Activated CD8-positive, alpha-beta memory T cell treated with anti-CD3 and anti-CD28 coated beads, Interleukin-2, amount 10 ng/mL, durations not matched to agents 7 days and 5 days (primary cell): ENCODE measurements around the gene PIR. TPM values are rescaled to one million over a fixed set of nuclear protein-coding genes. Genes with fewer than 3 reads are reported as not detected.

Source experiments
- ATAC-seq: fragments of 150-1000 bp; cut with Tn5 transposase; one replicate; pipeline ENCODE4 v1.10.0; 2021; ENCODE audit warnings: moderate library complexity
- CTCF ChIA-PET: fragments of 350-600 bp; sonication (Branson Sonifier 250); formaldehyde crosslinking; loops from one replicate; lab custom pipeline; 2021; ENCODE audit warnings: antibody characterized with exemption; lab: Charles Lee
- DNase-seq: peaks from one replicate; pipeline ENCODE4 v3.0.0-alpha.2; 2020
- H3K27ac Mint-ChIP-seq: one replicate; pipeline ENCODE4 v1.8.0; 2021; ENCODE audit warnings: mild to moderate bottlenecking, mixed read lengths
- H3K27me3 Mint-ChIP-seq: one replicate; pipeline ENCODE4 v1.8.0; 2021; ENCODE audit warnings: mixed read lengths
- H3K36me3 Mint-ChIP-seq: one replicate; pipeline ENCODE4 v1.8.0; 2021; ENCODE audit warnings: mild to moderate bottlenecking, mixed read lengths
- H3K4me1 Mint-ChIP-seq: one replicate; pipeline ENCODE4 v1.8.0; 2021; ENCODE audit warnings: mixed read lengths
- H3K4me3 Mint-ChIP-seq: one replicate; pipeline ENCODE4 v1.8.0; 2021; ENCODE audit warnings: mild to moderate bottlenecking, moderate library complexity, mixed read lengths
- H3K9me3 Mint-ChIP-seq: one replicate; pipeline ENCODE4 v1.8.0; 2022; ENCODE audit warnings: low read depth, mixed read lengths
- total RNA-seq, 2 experiments: library from RNA; stranded (reverse); gene quantifications; one replicate each; pipeline ENCODE4 v1.2.3, GENCODE V29; 2021

PIR gene
- total RNA-seq, result 1 to 10 TPM; 6.2 to 7.0 TPM

DNA sequence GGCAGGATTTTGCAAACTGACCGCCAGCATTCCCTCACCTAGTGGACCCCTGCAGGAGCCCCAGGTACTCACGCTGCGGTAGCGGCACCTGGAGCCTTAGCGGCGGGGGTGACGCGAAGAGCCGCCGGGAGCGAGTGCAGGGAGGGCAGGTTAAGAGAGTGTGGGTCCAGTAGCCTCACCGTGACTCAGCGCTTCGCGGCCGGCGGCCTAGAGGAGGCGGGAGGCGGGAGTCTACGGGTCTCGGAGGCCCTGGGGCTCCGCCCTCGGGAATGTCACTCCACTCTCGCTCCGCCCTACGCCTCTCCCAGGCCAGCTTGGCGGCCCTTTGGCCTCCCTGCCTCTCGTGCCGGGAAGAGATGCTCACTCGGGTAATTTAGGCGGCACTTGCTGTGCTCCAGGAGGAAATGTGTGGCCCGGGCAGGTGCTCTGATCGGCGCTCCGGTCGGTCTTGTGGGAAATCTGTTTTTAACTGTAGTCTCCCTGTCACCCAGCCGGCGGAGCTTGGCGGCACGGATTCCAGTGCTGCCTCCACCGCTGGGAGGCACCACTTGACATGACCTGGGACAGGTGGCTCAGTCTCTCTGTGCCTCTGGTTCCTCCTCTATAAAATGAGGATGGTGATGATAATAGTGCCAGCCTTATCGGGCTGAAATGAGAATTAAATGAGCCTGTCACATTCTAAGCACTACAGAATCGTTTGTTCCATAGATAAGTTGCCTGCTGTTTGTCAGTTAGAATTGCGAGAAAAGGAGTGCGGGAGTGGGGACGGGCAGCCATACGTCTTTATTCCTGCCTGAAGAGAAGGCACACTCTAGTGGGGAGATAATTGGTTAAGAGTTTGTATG is at the start of gene PIR:
Gene PIR, minus strand, starts transcription at position 216 of the 845 bp plus-strand sequence. CDS start 2,076 bp downstream, outside the sequence.
- peaks cover 17% of the 10 kb centered on the region for H3K4me1 Mint-ChIP-seq
- peak within 1 kb of the TSS; percentile 76 for H3K4me3 Mint-ChIP-seq
- no peaks in the 10 kb centered on the region for H3K9me3 Mint-ChIP-seq
- CTCF ChIA-PET, result interaction anchor here (0.8 to 2.2 kb wide), 6 partner anchors 9 to 245 kb away, joined by 3 to 5 read pairs (median 4); partner anchors contain the start of gene CA5B
- peak; percentile 98 for ATAC-seq
- peaks cover 5% of the 10 kb centered on the region for H3K36me3 Mint-ChIP-seq
- DNase-seq, result peak; percentile 69
- peaks cover 6% of the 10 kb centered on the region for H3K27me3 Mint-ChIP-seq
- H3K27ac Mint-ChIP-seq, result peak within 1 kb of the TSS; percentile 75

- Mint-ChIP-seq H3K4me1 (no peaks in the 10 kb centered on the region), H3K4me3 (no peak overlapping the region), H3K36me3 (no peaks in the 10 kb centered on the region), H3K9me3 (no peaks in the 10 kb centered on the region), H3K27ac (no peak overlapping the region), H3K27me3 (peaks cover 7% of the 10 kb centered on the region)
- CTCF ChIA-PET, result no interaction called here
- DNase-seq, result no peak
- ATAC-seq, result no peak
Measured at GRCh38 chrX:15530318-15530717, 37.2 kb upstream of the PIR start.

GRCh38 chrX:15529165-15529564 is 36.0 kb upstream of the PIR start:
- Mint-ChIP-seq H3K9me3 (no peaks in the 10 kb centered on the region), H3K4me1 (no peaks in the 10 kb centered on the region), H3K36me3 (no peaks in the 10 kb centered on the region), H3K4me3 (no peak overlapping the region), H3K27ac (no peak overlapping the region), H3K27me3 (peaks cover 7% of the 10 kb centered on the region)
- ATAC-seq (no peak), DNase-seq (no peak)
- CTCF ChIA-PET, result interaction anchor here (1.0 kb wide), 1 partner anchor 180 kb away, joined by 3 read pairs; no protein-coding TSS in a partner anchor

DNA sequence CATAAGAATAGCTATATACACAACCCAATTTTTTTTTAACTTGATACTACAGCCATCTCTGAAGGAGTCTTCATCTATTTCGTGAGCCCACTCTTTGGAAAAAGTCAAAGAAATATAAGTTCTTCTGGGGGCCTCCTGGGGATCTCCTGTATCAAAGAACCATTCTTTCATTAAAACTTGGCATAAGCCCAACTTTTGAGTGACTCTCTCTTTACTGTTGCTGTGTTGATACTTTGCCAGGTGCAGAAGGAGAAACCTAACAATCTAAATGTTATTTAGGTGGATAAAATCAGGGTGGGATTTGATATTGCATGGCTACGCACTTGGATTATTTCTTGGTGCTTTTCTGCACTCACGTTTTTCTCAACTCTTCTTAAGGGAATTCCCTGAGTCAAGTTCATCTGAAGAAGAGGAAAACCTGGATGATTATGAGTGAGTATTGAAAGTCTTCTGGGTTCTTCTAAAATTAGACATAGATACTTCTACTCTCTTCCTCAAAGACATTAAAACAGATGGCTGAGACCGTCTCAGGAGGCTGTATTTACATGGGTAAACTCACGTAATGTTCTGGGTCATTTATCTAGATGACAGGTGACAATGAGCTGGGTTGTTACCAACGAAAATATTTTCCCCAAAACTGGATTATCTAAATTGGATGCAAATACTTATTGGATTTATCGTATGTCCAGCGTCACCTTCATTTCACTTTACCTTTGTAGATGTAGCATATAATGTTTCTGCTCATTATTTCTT is 32.7 kb upstream of the PIR start:
- Mint-ChIP-seq H3K27ac (no peak overlapping the region), H3K36me3 (no peaks in the 10 kb centered on the region), H3K4me1 (no peaks in the 10 kb centered on the region), H3K9me3 (no peaks in the 10 kb centered on the region), H3K27me3 (peaks cover 2% of the 10 kb centered on the region), H3K4me3 (no peak overlapping the region)
- CTCF ChIA-PET, result no interaction called here
- DNase-seq, result no peak
- no peak for ATAC-seq

DNA sequence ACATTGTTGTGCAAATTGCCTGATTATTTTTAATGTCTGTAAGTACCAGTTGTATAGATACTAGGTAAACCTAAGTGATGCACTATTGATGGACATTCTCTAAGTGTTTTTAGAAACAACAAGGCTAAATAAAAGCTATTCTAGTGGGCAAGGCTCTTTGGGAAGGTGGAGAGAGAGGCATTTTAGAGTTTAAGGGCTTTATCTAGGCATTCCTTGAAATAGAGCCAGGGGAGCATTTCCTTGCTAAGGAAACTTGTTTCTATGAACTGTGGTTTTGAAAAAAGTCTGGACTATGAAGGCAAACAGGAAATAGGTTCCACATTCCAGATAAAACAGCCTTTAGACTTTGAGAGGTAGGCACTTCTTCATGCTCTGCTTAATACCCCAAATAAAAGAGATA is 31.3 kb upstream of the PIR start:
- ATAC-seq (no peak), DNase-seq (no peak)
- no peak overlapping the region for H3K4me3 Mint-ChIP-seq
- H3K27ac Mint-ChIP-seq, result no peak overlapping the region
- no peaks in the 10 kb centered on the region for H3K36me3 Mint-ChIP-seq
- H3K4me1 Mint-ChIP-seq, result no peaks in the 10 kb centered on the region
- H3K27me3 Mint-ChIP-seq, result peaks cover 2% of the 10 kb centered on the region
- H3K9me3 Mint-ChIP-seq, result no peaks in the 10 kb centered on the region
- CTCF ChIA-PET, result no interaction called here

DNA sequence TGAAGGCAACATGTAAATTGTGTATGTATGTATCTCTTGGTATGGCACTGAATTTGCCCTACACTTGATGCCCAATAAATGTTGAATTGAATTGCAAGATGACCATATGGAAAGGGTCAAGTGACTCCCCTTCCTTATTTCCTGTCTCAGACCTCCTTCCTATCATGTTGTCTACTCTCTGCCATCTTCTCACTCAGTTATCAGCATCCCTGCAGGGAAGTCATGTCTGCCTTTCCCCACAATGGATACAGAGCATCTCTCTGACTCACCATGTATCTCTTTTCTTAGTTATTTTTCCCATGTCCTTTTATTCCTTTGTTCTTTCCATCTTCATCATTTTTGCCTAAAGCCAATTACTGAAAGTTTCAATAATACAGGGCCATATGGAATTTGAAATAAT is 30.0 kb upstream of the PIR start:
- CTCF ChIA-PET, result no interaction called here
- ATAC-seq (no peak), DNase-seq (no peak)
- Mint-ChIP-seq H3K4me3 (no peak overlapping the region), H3K4me1 (no peaks in the 10 kb centered on the region), H3K27ac (no peak overlapping the region), H3K27me3 (peaks cover 2% of the 10 kb centered on the region), H3K36me3 (no peaks in the 10 kb centered on the region), H3K9me3 (peaks cover 2% of the 10 kb centered on the region)

DNA sequence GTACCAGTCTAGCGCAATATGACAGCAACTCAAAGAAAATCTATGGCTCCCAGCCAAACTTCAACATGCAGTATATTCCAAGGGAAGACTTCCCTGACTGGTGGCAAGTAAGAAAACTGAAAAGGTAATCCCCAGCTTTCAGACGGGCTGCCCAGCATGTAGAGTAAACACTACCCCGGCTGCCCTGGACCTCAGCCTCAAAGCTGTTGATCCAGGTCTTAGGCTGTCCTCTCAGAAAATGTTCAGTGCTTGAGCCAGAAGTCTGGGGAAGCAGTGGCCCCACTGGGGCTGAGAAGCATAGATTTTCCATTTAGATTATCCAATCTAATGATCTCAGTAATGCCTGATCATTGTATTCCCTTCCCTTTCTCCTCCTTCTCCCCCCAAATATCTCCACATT is 29.3 kb upstream of the PIR start:
- no peak overlapping the region for H3K27ac Mint-ChIP-seq
- no peak for DNase-seq
- H3K4me3 Mint-ChIP-seq, result no peak overlapping the region
- peaks cover 2% of the 10 kb centered on the region for H3K27me3 Mint-ChIP-seq
- no peaks in the 10 kb centered on the region for H3K36me3 Mint-ChIP-seq
- CTCF ChIA-PET, result no interaction called here
- no peaks in the 10 kb centered on the region for H3K4me1 Mint-ChIP-seq
- ATAC-seq, result no peak
- peaks cover 2% of the 10 kb centered on the region for H3K9me3 Mint-ChIP-seq

GRCh38 chrX:15515931-15516330 is 22.8 kb upstream of the PIR start:
- no peak overlapping the region for H3K4me3 Mint-ChIP-seq
- no peak overlapping the region for H3K27ac Mint-ChIP-seq
- H3K4me1 Mint-ChIP-seq, result no peaks in the 10 kb centered on the region
- H3K36me3 Mint-ChIP-seq, result no peaks in the 10 kb centered on the region
- DNase-seq, result no peak
- no peak for ATAC-seq
- CTCF ChIA-PET, result no interaction called here
- H3K27me3 Mint-ChIP-seq, result peaks cover 5% of the 10 kb centered on the region
- peaks cover 2% of the 10 kb centered on the region for H3K9me3 Mint-ChIP-seq

DNA sequence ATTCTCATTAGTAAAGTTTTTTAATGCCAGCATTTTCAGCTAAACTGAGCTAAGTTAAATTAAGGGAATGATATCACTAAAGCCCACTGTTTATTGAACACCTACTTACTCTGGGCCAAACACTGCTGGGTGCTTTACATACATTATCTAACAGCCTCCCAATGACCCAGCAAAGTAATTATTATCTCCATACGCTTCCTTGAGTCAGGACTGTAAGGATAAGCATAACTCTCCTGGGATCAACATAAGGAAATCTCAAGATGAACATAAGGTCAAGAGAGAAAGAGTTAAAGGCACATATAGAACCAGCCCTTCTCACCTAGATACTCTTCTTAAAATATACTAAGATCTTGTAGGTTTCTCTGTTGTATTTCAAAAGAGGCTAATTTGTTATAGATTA is 21.1 kb upstream of the PIR start:
- peaks cover 9% of the 10 kb centered on the region for H3K27me3 Mint-ChIP-seq
- CTCF ChIA-PET, result no interaction called here
- ATAC-seq, result no peak

GRCh38 chrX:15512401-15512965 is 19.4 kb upstream of the PIR start:
- H3K4me1 Mint-ChIP-seq, result no peaks in the 10 kb centered on the region
- H3K9me3 Mint-ChIP-seq, result no peaks in the 10 kb centered on the region
- ATAC-seq, result no peak
- CTCF ChIA-PET, result no interaction called here
- H3K27ac Mint-ChIP-seq, result no peak overlapping the region
- no peaks in the 10 kb centered on the region for H3K36me3 Mint-ChIP-seq
- DNase-seq, result no peak
- peaks cover 9% of the 10 kb centered on the region for H3K27me3 Mint-ChIP-seq
- no peak overlapping the region for H3K4me3 Mint-ChIP-seq

More for the DNA sequence above, 21.1 kb upstream of the PIR start:
- Mint-ChIP-seq H3K4me3 (no peak overlapping the region), H3K27ac (no peak overlapping the region), H3K4me1 (no peaks in the 10 kb centered on the region), H3K9me3 (peaks cover 2% of the 10 kb centered on the region), H3K36me3 (no peaks in the 10 kb centered on the region)
- DNase-seq, result no peak

GRCh38 chrX:15511563-15511962 is 18.4 kb upstream of the PIR start:
- ATAC-seq, result no peak
- no peak overlapping the region for H3K4me3 Mint-ChIP-seq
- no peaks in the 10 kb centered on the region for H3K9me3 Mint-ChIP-seq
- DNase-seq, result no peak
- peaks cover 9% of the 10 kb centered on the region for H3K27me3 Mint-ChIP-seq
- no peak overlapping the region for H3K27ac Mint-ChIP-seq
- no peaks in the 10 kb centered on the region for H3K36me3 Mint-ChIP-seq
- CTCF ChIA-PET, result no interaction called here
- H3K4me1 Mint-ChIP-seq, result no peaks in the 10 kb centered on the region

DNA sequence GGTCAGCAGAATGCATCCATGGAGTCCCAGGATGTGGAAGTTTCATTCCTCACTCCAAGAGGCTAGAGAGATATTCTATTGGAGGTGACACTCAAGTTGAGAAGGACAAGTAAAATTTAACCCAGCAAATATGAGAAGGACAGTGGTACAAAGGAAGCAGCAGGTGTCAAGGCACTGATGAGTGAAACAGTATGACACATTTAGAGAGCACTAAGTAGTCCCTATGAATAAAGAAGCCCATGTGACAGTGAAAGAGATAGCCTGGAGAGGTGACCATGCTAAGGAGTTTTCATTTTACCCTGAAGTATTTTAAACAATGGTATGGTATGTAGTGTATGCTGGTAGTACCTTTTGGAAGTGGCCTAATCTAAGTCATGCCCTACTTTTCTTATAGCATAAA is 16.7 kb upstream of the PIR start:
- CTCF ChIA-PET, result no interaction called here
- Mint-ChIP-seq H3K4me3 (no peak overlapping the region), H3K36me3 (no peaks in the 10 kb centered on the region), H3K27ac (no peak overlapping the region), H3K9me3 (no peaks in the 10 kb centered on the region), H3K4me1 (no peaks in the 10 kb centered on the region), H3K27me3 (peaks cover 12% of the 10 kb centered on the region)
- ATAC-seq (no peak), DNase-seq (no peak)

DNA sequence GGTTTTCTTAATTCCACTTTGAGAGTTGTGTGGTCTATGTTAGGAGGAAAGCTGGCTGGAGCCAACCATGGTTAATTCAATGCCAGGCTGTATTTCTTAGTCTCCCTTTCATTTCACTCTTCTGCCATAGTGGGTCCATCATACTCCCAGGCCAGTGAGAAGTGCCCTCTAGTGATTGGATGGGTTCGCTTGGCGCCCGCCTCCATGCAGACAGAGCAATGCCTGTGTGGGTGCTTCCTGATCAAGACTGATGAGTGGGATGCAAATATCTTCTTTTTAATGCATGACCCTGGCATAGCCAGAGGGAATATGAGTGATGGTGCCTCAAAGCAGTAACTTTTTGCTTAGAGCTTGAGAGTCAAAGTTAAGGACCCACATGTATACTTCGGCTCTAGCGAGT is 13.9 kb upstream of the PIR start:
- H3K27me3 Mint-ChIP-seq, result peaks cover 13% of the 10 kb centered on the region
- no peaks in the 10 kb centered on the region for H3K36me3 Mint-ChIP-seq
- DNase-seq (no peak), ATAC-seq (no peak)
- CTCF ChIA-PET, result interaction anchor here (1.0 kb wide), 1 partner anchor 13 kb away, joined by 3 read pairs; the partner anchor contains the start of gene PIR
- H3K4me3 Mint-ChIP-seq, result no peak overlapping the region
- no peaks in the 10 kb centered on the region for H3K4me1 Mint-ChIP-seq
- no peak overlapping the region for H3K27ac Mint-ChIP-seq
- no peaks in the 10 kb centered on the region for H3K9me3 Mint-ChIP-seq
